Measurements from ENCODE around the gene RFX1.
"Not testable (repeated sequence)": the region's sequence is repeated elsewhere in the genome, so short reads cannot be mapped to it uniquely, and the experiment has no call there.

The RFX1 gene

DNA sequence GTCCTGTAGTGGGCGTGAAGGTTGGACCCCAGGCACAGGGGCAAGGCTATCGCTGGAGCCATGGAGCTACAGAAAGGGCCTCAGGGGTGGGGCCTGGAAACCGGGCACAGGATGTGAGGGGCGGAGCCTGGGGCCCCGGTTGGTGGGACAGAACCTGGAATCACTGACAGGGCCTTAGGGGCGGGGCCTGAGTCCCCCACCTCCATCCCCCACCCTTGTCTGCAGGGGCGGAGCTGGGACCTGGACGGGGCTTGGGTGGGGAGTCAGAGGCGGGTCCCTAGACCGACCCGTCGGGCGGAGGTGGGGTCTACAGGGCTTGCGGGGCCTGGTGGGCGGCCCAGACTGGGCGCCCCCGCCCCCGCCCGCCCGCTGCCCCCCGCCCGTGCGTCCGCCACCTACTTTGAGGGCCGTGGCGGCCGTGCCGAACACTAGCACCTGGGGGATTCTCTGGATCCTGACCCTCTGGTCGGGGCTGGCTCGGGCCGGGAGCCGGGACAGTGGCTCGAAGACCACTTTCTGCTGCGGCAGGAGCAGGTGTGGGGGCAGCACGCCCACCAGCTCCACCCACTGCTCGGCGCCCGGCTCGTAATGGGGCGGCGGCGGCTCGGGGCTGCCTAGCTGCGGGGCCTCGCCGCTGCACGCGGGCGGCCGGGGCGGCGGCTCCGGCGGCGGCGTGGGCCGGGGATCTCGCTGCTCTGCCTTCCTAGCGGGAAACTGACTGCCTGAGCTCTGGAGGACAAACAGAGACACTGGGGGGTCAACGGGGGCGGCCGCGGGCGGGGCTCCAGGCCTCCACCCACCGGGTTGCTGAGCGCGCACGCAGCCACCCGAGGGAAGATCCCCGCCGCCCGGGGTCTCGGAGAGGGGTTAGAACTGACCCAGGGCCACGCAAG, 27.5 kb downstream of the RFX1 start:
- DNase-seq = peak; percentile 89

DNA sequence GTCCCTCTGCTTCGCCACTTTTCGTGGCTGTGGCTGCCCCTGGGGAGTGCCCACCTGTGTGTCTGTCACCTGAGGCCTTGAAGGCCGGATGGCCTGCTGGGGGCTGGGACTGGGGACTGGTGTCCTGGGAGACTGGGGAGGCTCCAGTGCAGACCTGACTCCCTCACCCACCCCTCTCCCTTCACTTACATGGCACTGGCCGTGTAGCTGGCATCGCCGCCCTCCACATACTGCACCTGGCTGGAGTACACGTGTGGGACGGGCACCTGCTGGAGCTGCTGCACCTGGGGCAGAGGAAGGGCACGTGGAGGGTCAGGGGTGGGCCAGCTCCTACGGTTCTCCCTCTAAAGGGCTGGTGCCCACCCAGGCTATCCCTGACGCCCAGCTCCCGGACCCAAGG, 28.3 kb downstream of the RFX1 start:
- no peak for DNase-seq

DNA sequence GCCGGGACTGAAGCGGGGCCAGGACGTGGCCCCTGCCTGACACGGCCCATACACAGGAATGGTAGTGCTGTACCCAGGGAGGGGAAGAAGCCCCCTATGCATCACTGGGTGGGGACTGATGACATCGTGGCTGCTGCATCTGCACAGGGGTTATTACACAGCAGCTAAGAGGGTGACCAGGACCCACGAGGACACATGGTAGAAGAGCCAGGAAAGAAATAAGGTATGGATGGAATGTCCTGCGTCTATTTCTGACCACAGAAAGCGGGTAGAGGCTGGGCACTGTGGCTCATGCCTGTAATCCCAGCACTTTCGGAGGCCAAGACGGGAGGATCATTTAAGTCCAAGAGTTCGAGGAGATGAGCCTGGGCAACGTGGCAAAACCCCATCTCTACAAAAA, 29.7 kb downstream of the RFX1 start:
- DNase-seq = no peak

DNA sequence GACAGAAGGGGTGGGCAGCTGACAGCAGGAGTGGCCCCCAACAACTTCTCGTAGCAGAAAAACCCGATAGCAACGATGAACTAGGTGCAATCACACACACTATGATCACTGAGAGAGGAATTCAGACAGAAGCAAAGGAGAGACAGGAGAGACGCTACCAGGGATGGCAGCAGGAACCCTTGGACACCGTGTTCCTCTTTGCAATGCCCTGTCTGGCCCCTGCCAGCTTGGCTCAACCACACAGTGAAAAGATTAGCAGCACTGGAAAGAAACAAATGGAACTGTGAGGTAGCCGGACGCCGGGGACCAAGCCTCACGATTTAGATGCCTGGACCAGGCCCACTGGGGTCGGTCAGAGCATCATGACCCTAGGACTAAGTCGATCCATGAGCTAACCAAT, 30.2 kb downstream of the RFX1 start:
- DNase-seq = no peak

- DNase-seq = peak; percentile 47
Measured at GRCh38 chr19:13974073-13974472, 32.0 kb downstream of the RFX1 start.

GRCh38 chr19:13973479-13973878, 32.6 kb downstream of the RFX1 start:
- DNase-seq = not testable (repeated sequence)

GRCh38 chr19:13972368-13973155, 33.6 kb downstream of the RFX1 start:
- DNase-seq = no peak

DNA sequence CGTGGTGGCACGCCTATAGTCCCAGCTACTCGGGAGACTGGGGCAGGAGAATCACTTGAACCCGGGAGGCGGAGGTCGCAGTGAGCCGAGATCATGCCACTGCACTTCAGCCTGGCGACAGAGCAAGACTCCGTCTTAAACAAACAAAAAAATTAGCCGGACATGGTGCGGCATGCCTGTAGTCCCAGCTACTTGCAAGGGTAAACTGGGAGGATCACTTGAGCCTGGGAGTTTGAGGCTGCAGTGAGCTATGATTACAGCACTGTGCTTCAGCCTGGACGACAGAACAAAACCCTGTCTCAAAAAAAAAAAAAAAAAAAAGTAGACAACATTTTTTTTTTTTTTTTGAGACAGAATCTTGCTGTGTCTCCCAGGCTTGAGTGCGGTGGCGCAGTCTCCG, 34.3 kb downstream of the RFX1 start:
- not testable (repeated sequence) for DNase-seq

DNA sequence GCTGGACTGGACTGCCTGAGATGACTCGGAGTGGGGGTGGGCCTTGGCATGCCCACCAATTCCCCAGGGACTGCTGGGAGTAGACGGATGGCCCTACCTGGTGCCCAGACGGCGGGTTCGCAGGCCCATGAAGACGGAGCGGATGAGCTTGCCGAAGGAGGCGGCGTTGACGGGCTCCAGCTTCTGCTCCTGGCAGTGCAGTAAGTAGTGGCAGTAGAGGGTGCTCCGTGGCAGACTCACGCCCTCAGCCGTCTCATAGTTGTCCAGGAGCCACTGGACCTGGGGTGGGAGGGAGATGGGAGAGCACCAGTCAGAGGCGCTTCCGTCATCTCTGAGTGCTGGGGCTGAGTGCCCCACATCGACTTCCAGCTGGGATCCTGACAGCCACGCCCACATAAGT, 36.2 kb downstream of the RFX1 start:
- DNase-seq = no peak

DNA sequence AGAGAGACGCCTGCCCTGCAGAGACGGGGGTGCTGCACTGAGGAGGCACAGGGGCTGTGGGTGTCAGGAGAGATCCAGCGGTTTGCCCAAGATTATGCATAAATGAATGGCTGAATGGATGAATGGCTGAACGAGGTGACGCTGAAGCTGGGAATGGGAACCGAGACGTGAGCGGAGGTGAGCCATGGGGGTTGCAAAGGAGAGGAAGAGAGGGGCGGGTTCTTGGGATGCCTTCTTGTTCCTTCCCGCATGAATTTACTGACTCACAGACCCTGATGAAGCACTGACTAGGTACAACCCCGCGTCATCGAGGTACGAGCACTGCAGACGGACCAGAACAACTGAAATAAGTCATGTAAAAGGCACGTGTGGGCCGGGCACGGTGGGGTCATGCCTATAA, 37.1 kb downstream of the RFX1 start:
- no peak for DNase-seq

GRCh38 chr19:13968383-13968935, 37.7 kb downstream of the RFX1 start:
- DNase-seq = no peak

- not testable (repeated sequence) for DNase-seq
Measured at GRCh38 chr19:13967206-13967605, 38.9 kb downstream of the RFX1 start.

- DNase-seq = no peak
Measured at GRCh38 chr19:13966684-13967128, 39.4 kb downstream of the RFX1 start.

DNA sequence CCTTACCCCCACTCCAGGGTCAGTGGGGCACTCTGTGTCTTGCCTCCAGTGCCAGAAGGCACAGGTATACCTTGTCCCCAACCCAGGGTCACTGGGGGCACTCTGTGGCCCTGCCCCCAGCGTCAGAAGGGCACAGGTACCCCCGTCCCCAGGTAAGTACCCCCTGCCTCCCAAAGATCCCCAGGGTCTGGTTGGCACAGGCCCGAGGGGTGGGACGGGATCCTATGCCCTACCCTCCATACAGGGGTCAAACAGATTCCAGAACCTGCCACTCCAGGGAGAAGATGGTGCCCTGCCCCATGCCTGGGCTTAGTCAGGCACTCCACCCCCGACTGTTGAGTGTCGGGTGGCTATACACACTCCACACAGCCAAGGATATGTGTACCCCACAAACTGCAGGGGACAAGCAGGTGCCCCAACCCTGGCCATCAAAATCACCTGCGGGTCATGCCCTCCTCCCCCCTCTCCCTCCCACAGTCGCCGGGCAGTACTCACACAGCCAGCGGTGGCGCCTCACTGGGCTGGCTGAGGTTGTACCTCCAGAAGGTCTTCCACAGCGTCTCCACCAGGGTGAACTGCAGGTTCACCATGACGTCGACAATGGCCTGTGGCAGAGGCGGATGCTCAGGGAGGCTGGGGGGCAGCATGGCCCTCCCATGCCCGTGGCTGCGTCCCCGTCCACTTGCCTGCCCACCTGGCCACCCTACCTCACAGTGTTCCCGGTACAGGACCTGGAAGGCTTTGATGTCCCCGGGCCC, 40.0 kb downstream of the RFX1 start:
- DNase-seq = no peak

DNA sequence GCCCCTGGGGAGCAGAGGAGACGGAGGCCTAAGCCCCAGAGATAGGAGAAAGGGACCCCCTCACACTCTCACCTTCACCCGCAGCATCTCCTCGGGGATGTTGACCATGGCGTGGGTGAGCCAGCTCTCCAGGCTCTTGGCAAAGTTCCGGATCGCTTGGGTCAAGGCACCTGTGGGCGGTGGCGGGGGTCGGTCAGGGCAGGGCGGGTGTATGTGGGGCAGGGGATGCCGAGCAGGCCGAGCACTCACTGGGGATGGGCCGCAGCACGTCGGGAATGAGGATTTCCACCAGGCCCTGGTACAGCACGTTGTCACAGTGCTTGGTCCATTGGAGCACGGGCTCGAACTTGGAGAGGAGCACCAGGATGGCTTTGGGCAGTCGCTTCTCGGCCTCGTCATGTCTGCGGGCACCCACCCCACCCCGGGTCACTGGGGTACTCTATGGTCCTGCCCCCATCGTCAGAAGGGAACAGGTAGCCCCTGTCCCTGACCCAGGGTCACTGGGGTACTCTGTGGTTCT, 40.7 kb downstream of the RFX1 start:
- no peak for DNase-seq

- no peak for DNase-seq
Measured at GRCh38 chr19:13964776-13965175, 41.3 kb downstream of the RFX1 start.

GRCh38 chr19:13963603-13964105, 42.5 kb downstream of the RFX1 start:
- DNase-seq = no peak

GRCh38 chr19:13962699-13963602, 43.2 kb downstream of the RFX1 start:
- peak; percentile 60 for DNase-seq

DNA sequence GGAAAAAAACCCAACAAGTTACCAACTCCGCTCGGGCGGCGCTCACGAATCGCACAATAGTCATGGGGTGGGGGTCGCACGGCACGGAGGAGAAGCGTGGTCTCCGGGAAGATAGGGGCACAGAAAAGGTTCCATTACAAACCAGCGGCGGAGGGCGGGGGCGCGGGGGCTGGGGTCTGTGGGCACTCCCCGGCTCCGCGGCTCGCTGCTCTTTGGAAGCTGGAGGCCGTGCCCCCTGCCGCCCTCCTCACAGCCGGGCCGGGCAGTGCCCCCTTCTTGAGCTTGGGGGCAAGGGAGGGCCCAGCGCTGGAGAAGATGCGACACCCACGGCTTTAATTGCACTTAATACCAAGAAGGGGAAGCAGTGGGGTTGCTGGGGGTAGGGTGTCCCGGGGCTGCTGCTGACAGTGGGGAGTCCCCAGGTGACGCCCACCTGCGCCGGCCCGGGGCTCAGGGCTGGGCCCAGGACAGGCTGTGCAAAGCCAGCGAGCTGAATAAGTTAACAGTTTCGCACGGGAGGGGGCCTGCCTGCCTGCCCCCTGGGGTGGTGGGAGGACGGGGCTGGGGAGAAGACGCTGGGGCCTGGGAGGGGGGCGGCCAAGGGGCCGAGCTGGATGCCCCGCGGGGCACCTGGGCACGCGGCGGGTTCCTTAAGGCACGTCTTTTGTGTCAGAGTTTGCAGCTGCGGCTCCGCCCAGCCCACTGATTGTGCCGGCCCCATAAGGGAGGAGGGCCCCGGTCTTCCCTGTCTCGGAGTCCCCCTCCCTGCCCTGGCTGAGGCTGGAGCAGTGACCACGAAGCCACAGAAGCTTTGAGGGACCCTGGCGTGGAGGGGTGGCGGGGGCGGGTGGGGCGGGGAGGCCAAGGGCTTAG, 44.1 kb downstream of the RFX1 start:
- peak; percentile 77 for DNase-seq

All from eye (tissue), 1 donor.